NOMO-1 (cell line): ENCODE measurements around the gene RP2.
A peak's percentile ranks its signal among the peaks of the same experiment; 100 is the strongest.

Source experiments
- DNase-seq, 2 experiments: peaks; one replicate each; lab custom pipeline; 2025; ENCODE audit not compliant: unreplicated experiment in 2 of 2; lab: John Stamatoyannopoulos, UW

RP2 gene

DNA sequence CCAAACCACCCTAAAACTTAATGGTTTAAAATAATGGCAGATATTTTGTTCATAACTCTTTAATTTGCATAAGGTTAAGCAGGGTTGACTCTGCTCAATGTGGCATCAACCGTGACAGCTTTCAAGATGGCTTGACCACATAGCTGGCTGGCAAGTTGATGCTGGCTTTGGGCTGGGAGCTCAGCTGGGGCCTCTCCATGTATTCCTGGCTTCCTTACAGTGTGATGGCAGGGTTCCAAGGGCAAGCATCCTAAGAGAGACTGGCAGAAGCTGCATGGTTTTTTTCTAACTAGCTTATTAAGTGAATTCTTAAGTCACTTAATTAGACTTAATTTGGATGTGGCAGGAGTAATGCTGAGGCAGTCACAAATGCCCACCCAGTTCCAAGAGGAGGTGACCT is 4.5 kb downstream of the RP2 start:
- no peak for DNase-seq

DNA sequence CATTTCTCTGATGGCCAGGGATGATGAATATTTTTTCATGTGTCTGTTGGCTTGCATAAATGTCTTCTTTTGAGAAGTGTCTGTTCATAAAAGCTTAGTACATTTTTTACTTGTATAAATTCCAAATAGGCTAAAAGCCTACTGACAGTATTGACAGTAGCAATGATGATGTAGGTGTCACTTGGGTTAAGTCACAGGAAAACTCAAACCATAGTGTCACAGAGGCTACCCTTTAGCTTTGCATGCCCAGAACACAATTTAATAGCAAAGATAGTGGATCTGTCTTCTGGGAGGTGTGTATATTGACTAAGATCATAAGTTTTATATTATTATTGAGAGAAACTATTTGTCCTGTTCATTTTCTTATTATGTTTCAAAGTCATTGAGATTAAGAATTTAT is 8.1 kb downstream of the RP2 start:
- DNase-seq, result no peak

DNA sequence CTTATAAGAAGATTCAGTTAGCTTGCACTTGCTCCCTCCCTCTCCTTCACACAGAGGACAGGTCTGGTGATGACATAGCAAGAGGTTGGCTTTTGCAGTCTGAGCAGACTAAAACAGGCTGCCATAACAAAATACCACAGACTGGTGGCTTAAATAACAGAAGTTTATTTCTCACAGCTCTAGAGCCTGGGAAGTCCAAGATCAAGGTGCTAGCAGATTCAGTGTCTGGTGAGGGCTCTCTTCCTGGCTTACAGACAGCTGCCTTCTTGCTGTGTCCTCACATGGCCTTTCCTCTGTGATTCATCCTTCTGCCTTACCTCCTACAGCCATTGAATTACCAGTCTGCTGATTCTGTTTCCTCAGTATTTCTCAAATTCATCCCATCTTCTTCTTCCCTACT is 13.1 kb downstream of the RP2 start:
- DNase-seq, result no peak

DNA sequence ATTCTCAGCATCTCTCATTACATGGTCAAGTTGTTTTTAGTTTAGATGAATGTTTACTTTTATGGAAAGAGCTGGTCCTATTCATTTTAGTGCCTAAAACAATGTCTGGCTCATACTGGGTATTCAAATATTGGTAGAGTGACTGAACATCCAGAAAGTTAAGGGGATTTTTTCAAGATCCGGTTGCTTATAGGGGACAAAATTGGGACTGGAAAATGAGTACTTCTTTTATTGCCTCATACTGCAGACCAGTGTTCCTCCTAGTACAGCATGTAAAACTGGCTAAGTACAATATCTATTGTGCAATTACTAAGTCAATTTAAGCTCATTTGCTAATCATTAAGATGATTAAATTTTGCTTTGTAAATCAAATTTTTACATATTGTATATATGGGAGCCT is 13.9 kb downstream of the RP2 start:
- no peak for DNase-seq

DNA sequence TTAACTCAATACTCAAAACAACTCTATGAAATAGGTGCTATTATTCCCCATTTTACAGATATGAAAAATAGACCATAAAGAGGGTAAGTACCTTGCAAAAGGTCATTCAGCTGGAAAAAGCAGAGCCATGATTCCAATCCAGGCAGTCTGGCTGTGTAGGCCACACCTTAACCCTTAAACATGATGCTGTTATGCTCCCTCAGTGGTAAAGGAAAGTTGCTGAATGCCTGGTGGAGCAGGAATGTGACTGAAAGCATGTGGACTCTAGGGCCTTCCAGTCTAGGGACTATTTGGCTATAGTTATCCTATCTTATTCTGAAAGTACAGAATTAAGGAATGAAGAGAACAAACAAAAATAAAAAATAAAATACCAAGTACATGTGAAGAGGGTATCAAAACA is 19.6 kb downstream of the RP2 start:
- DNase-seq, result no peak

DNA sequence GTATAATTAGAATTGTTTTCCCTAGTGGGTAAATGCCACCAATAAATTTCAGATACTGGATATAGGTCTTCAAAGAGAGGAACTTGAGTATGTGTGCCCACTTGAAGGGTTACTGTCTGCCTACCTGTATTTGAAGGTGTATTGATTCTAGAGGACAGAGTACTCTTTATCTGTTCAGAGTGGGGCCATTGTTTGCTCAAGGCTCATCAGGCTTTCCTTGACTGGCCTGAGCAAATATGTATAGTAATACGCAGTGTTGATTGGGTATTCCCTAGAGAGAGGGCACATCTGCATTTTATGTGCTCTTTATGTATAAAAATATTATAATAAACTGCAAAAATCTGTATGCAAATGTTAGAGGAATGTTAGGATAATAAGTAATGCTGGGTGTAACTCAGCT is 23.7 kb downstream of the RP2 start:
- no peak for DNase-seq

DNA sequence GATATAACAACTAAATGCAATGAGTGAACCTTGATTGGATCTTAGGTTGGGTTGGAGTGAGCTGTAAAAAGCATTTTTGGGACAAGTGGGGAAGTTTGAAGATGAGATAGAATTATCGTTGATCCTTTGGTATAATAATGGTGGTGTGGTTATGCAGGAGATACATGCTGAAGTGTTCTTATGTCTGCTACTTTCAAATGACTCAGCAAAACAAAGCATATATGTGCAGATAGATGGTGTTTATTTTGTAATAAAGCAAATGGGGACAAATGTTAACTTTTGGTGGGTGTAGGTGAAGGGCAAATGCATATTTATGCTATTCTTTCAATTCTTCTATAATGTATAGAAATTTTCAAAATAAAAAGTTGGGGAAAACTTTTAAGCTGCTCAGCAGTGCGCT is 26.2 kb downstream of the RP2 start:
- no peak for DNase-seq

DNA sequence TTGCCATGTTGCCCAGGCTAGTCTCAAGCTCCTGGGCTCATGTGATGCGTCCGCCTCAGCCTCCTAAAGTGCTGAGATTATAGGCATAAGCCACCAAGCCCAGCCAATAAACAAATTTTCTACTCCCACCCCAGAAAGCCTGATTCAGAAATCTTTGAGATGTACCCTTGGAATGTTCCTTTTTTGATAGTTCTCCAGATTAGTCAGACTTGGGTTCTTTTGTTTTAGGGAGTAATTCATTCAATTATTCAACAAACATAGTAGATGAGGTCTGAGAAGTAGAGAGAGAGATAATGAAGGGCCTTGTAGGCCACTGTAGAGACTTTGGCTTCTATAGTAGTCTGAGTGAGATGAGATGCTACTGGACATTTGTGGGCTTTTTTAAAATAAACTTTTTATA is 27.8 kb downstream of the RP2 start:
- no peak for DNase-seq

DNA sequence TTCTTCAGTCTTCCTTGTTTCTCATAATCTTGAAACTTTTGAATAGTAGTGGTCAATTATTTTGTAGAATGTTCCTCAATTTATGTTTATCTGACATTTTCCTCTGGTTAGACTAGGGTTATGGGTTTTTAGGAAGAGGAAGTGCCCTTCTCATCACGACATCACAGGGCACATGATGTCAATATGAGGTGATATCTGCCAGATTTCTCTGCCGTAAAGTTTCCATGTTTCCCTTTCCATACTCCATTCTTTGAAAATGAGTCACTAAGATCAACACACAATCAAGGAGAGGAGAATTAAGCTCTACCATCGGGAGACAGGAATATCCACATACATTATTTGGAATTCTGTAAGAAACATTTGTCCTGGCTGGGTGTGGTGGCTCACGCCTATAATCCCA is 28.4 kb downstream of the RP2 start:
- no peak for DNase-seq

DNA sequence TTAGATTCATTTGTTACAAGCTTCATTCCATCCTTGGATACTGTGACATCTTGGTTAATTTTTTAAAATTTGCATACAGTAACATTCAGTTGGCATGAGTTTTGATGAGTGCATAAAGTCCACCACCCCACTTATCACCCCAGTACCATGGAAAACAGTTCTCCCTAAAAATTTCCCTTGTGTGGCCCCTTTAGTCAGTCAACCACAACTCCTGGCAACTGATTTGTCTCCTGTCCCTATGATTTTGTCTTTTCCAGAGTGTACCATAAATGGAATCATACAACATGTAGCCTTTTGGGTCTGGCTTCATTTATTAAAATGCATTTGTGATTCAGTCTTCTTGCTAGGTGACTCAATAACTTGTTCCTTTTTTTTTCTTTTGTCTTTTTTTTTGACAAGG is 29.9 kb downstream of the RP2 start:
- DNase-seq, result no peak

DNA sequence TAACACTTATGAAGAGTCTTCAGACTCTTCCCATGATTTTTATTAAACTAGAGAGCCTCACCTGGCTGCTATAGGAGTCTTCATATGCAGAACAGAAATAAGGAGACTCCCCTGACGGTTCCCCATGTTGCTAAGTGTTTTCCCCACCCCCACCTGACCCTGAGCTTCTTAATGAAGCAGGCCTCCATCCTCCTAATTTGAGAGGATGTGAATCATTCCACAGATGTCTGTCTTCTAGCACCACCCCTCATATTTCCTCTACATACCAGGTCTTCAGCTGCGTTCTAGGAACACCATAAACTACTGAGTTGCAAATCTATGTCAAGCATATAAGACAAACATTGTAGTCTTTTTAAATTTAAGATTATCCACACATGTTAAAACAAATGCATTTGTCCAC is 36.9 kb downstream of the RP2 start:
- no peak for DNase-seq

DNA sequence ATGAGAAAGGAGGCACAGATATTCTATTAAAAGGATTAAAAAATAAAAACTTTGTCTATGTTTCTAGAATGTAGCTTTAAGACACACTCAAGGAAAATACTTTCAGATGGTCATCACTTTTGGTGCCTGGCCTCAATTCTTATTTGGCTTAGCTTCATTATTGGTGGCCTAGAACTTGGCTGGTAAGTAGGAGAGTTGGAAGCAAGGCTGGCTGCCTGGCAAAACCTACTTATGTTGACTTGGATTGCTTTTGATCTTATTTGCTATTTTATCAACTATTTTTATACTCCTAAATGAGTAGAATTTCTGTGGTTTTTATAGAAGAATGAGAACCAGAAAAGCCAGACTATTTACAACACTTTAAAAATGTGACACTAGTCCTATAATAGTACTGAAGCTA is 40.1 kb downstream of the RP2 start:
- no peak for DNase-seq

DNA sequence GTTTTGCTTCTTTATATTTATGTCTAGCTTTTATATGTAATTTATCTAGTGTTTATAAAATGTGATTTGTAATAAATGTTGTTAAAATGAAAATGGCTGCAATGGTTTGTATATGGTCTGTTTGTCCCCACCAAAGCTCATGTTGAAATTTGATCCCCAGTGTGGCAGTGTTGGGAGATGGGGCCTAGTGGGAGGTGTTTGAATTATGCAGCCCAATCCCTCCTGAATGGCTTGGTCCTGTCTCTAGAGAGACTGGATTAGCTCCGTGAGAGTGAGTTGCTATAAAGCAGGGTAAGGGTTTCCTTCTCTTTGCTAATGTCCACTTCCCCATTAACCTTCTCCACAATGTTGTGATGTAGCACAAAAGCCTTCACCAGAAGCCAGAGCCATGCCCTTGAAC is 45.4 kb downstream of the RP2 start:
- no peak for DNase-seq

DNA sequence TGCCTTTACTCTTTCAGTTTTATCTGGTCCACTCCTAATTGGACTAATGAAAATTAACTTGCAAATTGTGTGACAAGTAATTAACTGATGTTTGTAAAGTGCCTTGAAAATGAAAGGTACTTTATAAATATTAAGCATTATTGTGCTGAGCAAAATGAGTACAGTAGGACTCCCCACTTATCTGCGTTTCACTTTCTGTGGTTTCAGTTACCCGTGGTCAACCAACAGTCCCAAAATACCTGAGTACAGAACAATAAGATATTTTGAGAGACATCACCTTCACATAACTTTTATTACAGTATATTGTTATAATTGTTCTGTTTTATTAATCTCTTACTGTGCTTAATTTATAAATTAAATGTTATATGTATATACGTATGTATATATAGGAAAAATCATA is 48.0 kb downstream of the RP2 start:
- DNase-seq, result no peak

DNA sequence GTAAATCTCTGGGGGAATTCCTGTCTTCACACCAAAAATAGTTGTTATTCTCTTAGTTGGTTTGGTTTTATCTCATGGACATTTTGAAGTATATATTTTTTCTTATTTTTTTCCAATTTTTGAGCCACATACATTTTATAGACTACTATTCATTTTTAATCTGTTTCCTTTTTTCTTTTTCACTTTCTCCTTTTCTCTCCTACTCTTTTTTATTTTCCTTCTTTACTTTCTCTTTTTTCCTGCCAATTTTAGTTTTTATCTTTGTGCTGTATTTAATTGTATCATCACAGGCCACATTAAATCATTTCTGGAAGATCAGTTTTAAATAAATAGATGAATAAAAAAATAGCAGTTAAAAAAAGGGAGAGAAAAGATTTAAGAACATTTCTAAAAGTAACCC is 61.4 kb downstream of the RP2 start:
- no peak for DNase-seq

DNA sequence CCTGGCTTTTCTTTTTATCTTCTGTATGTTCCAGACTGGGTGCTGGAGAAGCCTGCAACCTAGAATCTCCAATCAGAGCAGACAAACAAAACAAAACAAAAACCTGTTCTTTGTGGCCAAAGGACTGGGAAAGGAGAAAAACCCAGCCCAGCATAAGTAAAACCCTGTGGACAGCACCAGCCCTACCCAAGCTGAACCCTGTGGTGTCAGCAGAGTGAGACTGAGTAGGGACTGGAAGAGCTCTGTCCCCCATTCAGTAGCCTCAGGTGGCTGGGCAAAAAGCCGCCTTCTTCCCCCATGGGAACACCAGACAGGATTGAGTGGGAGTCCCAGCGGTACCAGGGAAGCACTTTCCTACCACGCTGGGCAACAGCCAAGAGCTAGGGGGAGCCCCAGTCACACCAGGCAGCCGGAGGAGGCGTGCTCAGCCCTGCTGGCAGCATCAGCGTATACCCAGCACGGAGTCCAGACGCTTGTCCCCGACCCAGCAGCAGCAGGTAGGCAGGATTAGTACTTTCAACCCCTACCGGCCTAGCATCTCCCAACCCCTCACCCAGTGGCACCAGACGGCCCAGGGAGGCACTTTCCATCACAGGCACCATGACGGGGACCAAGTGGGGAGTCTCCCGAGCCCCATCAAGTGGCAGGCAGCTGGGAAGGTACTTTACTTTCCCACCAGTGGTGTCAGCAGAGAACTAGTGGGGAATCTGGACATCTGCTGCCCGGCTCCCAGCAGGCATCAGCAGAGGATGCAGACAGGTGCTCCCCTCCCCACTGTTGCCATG is 66.8 kb downstream of the RP2 start:
- peak; percentile 21 to 35 for DNase-seq

DNA sequence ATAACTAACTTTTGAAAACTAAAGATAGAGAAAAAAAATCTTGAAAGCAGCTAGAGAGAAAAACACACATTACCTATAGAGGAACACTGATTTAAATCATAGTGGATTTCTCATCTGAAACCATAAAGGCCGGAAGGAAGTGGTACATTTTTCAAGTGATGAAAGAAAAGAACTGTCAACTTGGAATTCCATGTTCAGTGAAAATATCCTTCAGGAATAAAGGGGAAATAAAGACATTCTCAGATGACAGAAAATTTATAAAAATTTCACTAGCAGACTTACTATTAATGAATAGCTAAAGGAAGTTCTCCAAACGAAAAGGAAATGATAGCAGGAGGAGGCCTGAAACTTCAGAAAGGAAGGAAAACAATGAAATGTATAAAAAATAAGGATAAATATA is 67.8 kb downstream of the RP2 start:
- no peak for DNase-seq

DNA sequence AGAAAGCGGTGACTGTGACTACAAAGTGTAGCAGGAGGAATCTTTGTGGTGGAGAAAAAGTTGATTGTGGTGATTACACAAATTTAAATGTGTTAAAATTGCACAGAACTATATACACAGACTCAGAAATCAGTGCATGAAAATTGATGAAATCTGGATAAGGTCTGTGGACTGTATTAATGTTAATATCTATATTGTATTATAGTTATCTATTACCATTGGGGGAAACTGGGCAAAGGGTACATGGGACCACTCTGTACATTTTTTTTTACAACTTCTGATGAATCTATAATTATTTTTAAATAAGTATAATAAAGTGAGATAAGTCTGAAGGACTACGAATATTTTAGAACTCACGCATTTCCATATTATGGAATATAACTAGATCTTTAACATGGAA is 73.6 kb downstream of the RP2 start:
- no peak for DNase-seq

DNA sequence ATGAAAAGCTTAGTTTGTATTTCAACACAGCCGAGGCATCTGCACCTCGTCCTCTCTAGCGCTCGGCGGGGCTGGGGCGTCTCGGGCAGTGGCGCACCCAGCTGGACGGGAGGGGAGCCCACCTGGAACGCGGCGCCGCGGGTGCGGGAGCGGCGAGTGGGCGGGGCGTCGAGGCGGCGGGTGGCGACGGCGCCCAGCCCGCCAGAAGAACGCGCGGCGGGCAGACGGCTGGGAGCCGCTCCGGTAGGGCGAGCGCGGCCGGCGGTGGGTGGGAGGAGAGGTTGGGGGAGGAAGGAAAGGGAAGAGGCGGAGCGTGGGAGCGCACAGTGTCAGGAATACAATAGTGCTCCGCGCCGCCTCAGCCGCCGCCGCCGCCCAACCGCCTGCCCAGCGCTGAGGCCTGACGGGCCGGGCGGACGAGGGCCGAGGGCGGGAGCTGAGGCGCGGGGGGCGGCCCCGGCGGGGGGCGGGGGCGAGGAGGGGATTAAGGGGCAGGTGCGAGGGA is 75.3 kb downstream of the RP2 start, which contains the start of gene JADE3:
TSS of gene JADE3 (plus strand) at position 324 of the 505 bp plus-strand sequence. CDS start 72,474 bp downstream, outside the sequence.
- peak; percentile 34 to 46 for DNase-seq

DNA sequence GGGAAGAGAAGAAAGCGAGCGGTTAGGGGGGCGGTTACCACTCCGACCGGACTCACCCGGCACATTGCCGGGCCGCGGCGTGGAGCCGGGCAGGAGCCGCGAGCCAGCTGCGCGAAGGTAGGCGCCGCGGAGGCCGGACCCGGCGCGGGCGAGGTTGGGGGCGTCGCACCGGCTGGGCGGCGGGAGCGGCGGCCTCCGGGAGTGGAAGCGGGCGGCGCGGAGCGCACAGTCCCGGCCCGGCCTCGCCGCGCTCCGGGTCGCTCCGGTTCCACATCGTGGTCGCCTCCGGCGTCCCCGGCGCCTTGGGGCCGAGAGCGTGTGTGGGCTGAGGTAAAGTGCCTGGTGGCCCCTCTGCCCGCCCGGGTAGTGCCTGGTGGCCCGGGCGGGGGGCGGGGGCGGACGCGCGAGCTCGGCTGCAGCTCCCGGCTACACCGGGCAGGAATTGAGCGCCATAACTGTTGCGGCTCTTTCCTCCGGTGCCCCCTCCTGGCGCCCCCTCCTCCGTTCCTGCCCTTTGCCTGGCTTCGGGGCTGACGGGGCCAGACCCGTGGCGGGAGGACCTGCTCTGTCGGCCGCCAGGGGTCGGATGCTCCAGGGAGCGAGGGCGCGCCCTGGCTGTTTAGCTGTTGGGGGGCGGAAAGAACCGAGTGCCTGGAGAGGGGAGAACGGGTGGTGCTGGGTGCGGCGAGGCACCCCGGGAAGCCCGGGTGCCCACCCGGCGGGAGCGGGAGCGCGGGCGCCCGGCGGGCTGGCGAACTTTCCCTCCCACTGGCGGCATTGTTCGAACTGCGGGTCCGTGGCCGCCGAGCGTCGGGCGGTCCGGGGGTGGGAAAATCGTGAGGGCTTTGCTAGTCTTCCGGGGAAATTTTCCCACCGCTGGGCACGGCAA is 76.0 kb downstream of the RP2 start:
- peak; percentile 16 for DNase-seq

DNA sequence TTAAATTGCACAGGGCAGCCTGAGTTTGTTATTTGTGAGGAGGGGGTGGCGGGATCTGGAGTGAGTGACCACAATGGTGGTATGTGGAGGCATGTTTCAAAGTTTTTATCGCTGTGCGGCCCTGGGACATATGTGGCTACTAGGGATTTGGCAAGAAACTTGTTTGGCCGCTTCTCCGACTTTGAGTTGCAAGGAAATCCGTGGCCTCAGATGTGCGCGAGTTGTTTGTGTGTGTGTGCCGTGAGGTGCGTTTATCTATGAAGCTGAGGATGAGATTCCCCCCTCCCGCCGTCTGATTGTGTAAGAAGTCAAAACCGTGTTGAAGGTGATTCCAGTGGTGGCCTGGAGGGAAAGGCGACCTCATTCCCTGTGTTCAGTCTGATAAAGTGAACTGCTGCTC is 76.8 kb downstream of the RP2 start:
- DNase-seq, result peak in 1 of 2 experiments; percentile 6

DNA sequence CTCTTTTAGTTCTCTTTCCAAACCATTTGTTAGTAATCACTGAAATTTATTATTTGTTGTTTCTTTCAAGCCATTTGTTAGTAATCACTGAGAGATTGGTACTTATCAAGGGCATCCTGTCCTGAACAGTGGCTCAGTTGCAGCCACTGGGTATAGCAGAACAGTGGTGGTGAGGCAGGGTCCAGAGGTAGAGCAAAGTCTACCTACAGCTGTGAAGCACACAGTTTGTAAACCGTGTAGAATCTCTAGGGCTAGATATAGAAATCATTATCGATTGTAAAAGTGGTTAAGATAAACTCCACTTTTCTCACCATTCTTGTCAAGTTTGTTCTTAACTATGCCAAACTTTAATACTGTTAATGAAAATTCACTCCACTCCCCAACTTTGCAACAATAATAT is 79.4 kb downstream of the RP2 start:
- no peak for DNase-seq
